IMR-90 (cell line): ENCODE data around the gene NFASC. TPM values are rescaled to one million over a fixed set of nuclear protein-coding genes. Genes with fewer than 3 reads are reported as not detected.

Experiments
- ATAC-seq: fragments of 200-7000 bp; cut with Tn5 transposase; 2 replicates; pipeline ENCODE4 v1.9.1; 2020; ENCODE audit warnings: low read depth, mild to moderate bottlenecking, moderate library complexity
- BruUV-seq: library from RNA; stranded (reverse); fragments of 400-500 nt; replicated peaks from 2 replicates; lab custom pipeline; 2021; lab: Mats Ljungman, UMichigan
- CTCF ChIA-PET: fragments of 300-600 bp; formaldehyde crosslinking; extraction: SDS; loops from one replicate; lab custom pipeline; 2021; ENCODE audit warnings: antibody characterized with exemption; lab: Yijun Ruan, JAX
- POLR2A ChIA-PET: fragments of 300-600 bp; sonication (Branson Sonifier 250); formaldehyde crosslinking; loops from one replicate; lab custom pipeline; 2022; ENCODE audit warnings: antibody characterized with exemption; ENCODE audit not compliant: unreplicated experiment; lab: Charles Lee
- DNase-seq: peaks from one replicate; pipeline ENCODE4 v3.0.0; 2013
- H2AFZ ChIP-seq: replicated peaks from 2 replicates; pipeline ENCODE3; 2013; ENCODE audit warnings: low read length, mild to moderate bottlenecking; ENCODE audit not compliant: poor library complexity
- H2AK5ac ChIP-seq: 2 replicates; pipeline ENCODE4 v1.6.1; 2013; ENCODE audit warnings: low read depth, low read length, inconsistent platforms
- H2AK9ac ChIP-seq: replicated peaks from 2 replicates; pipeline ENCODE3; 2013; ENCODE audit warnings: mild to moderate bottlenecking, low read depth, low read length, moderate library complexity; ENCODE audit not compliant: poor library complexity
- H2BK120ac ChIP-seq: 2 replicates; pipeline ENCODE4 v1.6.1; 2013; ENCODE audit warnings: low read depth, low read length, inconsistent platforms
- H2BK15ac ChIP-seq: 3 replicates; pipeline ENCODE4 v1.6.1; 2013; ENCODE audit warnings: low read depth, low read length, inconsistent platforms
- H2BK20ac ChIP-seq: 2 replicates; pipeline ENCODE4 v1.6.1; 2013; ENCODE audit warnings: low read depth, mild to moderate bottlenecking, inconsistent platforms, low read length, moderate library complexity
- H2BK5ac ChIP-seq: 2 replicates; pipeline ENCODE4 v1.6.1; 2013; ENCODE audit warnings: mild to moderate bottlenecking, low read depth, low read length, inconsistent platforms; ENCODE audit not compliant: poor library complexity, severe bottlenecking
- H3K14ac ChIP-seq: replicated peaks from 2 replicates; pipeline ENCODE4 v1.6.1; 2013; ENCODE audit warnings: low read depth, low read length, inconsistent platforms
- H3K18ac ChIP-seq: 2 replicates; pipeline ENCODE4 v1.6.1; 2013; ENCODE audit warnings: low read depth, low read length, control low read depth
- H3K23ac ChIP-seq: 2 replicates; pipeline ENCODE4 v1.6.1; 2013; ENCODE audit warnings: low read depth, low read length, inconsistent platforms
- H3K27ac ChIP-seq: 2 replicates; pipeline ENCODE4 v1.5.1; 2013; ENCODE audit warnings: mild to moderate bottlenecking, control low read depth, low read length; ENCODE audit not compliant: insufficient read depth
- H3K27me3 ChIP-seq: 2 replicates; pipeline ENCODE4 v1.6.1; 2013; ENCODE audit warnings: low read length; ENCODE audit not compliant: control insufficient read depth, insufficient read depth
- H3K36me3 ChIP-seq: 2 replicates; pipeline ENCODE4 v1.6.1; 2013; ENCODE audit warnings: low read length, mixed read lengths; ENCODE audit not compliant: control insufficient read depth, insufficient read depth
- H3K4ac ChIP-seq: 2 replicates; pipeline ENCODE4 v1.6.1; 2013; ENCODE audit warnings: low read depth, low read length, inconsistent platforms
- H3K4me1 ChIP-seq: 2 replicates; pipeline ENCODE4 v1.6.1; 2013; ENCODE audit warnings: low read length, mixed read lengths; ENCODE audit not compliant: control insufficient read depth, insufficient read depth
- H3K4me2 ChIP-seq: 2 replicates; pipeline ENCODE4 v1.6.1; 2013; ENCODE audit warnings: low read depth, mild to moderate bottlenecking, control low read depth, low read length, moderate library complexity
- H3K4me3 ChIP-seq: 2 replicates; pipeline ENCODE4 v1.5.1; 2013; ENCODE audit warnings: low read depth, mild to moderate bottlenecking, control low read depth, low read length, moderate library complexity; ENCODE audit not compliant: insufficient read depth
- H3K56ac ChIP-seq: 2 replicates; pipeline ENCODE4 v1.6.1; 2013; ENCODE audit warnings: low read length, inconsistent platforms; ENCODE audit not compliant: insufficient read depth; ENCODE audit errors: extremely low read depth
- H3K79me1 ChIP-seq, 2 experiments: 2 replicates each; pipeline ENCODE4 v1.6.1; 2013; ENCODE audit warnings: low read length in 2 of 2, inconsistent platforms in 1 of 2, low read depth in 1 of 2
- H3K9ac ChIP-seq: 2 replicates; pipeline ENCODE4 v1.6.1; 2013; ENCODE audit warnings: low read depth, low read length, control low read depth
- H3K9me1 ChIP-seq: 2 replicates; pipeline ENCODE4 v1.6.1; 2013; ENCODE audit warnings: low read length, inconsistent platforms; ENCODE audit not compliant: insufficient read depth
- H3K9me3 ChIP-seq: 2 replicates; pipeline ENCODE4 v1.6.1; 2013; ENCODE audit warnings: low read length; ENCODE audit not compliant: control insufficient read depth, insufficient read depth
- H4K20me1 ChIP-seq: 2 replicates; pipeline ENCODE4 v1.6.1; 2013; ENCODE audit warnings: low read length, inconsistent platforms; ENCODE audit not compliant: insufficient read depth
- H4K5ac ChIP-seq: 2 replicates; pipeline ENCODE4 v1.6.1; 2013; ENCODE audit warnings: mild to moderate bottlenecking, low read depth, low read length, control low read depth
- H4K8ac ChIP-seq, 2 experiments: 2 replicates each; pipeline ENCODE4 v1.6.1; 2013; ENCODE audit warnings: low read depth in 2 of 2, low read length in 2 of 2, control low read depth in 1 of 2, inconsistent platforms in 1 of 2
- H4K91ac ChIP-seq: 2 replicates; pipeline ENCODE4 v1.6.1; 2013; ENCODE audit warnings: low read depth, low read length, inconsistent platforms; ENCODE audit not compliant: insufficient read depth
- BHLHE40 ChIP-seq: fragments of 150-350 bp; IDR thresholded peaks from 2 replicates; pipeline ENCODE4 v1.6.1; 2016; ENCODE audit warnings: mild to moderate bottlenecking, low read depth, low read length
- CEBPB ChIP-seq: IDR thresholded peaks from 2 replicates; pipeline ENCODE4 v1.6.1; 2012; ENCODE audit warnings: low read depth, low read length, improper control_type of control experiment
- CHD1 ChIP-seq: IDR thresholded peaks from 2 replicates; pipeline ENCODE4 v1.6.1; 2012; ENCODE audit warnings: low read depth, low read length, improper control_type of control experiment
- FOS ChIP-seq: fragments of 150-350 bp; IDR thresholded peaks from 2 replicates; pipeline ENCODE4 v1.6.1; 2016; ENCODE audit warnings: low read depth, low read length
- MAFK ChIP-seq: IDR thresholded peaks from 2 replicates; pipeline ENCODE4 v1.6.1; 2012; ENCODE audit warnings: low read depth, low read length, improper control_type of control experiment
- MAZ ChIP-seq: IDR thresholded peaks from 2 replicates; pipeline ENCODE4 v1.6.1; 2012; ENCODE audit warnings: low read depth, mild to moderate bottlenecking, low read length, improper control_type of control experiment, moderate library complexity, borderline replicate concordance
- MXI1 ChIP-seq: IDR thresholded peaks from 2 replicates; pipeline ENCODE4 v1.6.1; 2012; ENCODE audit warnings: low read depth, mild to moderate bottlenecking, low read length, moderate library complexity, borderline replicate concordance
- NFE2L2 ChIP-seq: fragments of 150-350 bp; IDR thresholded peaks from 2 replicates; pipeline ENCODE4 v1.6.1; 2016; ENCODE audit warnings: low read depth, mild to moderate bottlenecking, low read length
- POLR2A ChIP-seq: IDR thresholded peaks from 2 replicates; pipeline ENCODE4 v1.6.1; 2012; ENCODE audit warnings: mild to moderate bottlenecking, low read depth, low read length
- RAD21 ChIP-seq: IDR thresholded peaks from 2 replicates; pipeline ENCODE4 v1.6.1; 2012; ENCODE audit warnings: low read length, improper control_type of control experiment
- RCOR1 ChIP-seq: IDR thresholded peaks from 2 replicates; pipeline ENCODE4 v1.6.1; 2012; ENCODE audit warnings: mild to moderate bottlenecking, low read length, improper control_type of control experiment; ENCODE audit not compliant: insufficient replicate concordance
- RFX5 ChIP-seq: IDR thresholded peaks from 2 replicates; pipeline ENCODE4 v1.8.0; 2012; ENCODE audit warnings: low read depth, mild to moderate bottlenecking, low read length, moderate library complexity
- SMC3 ChIP-seq: fragments of 150-350 bp; IDR thresholded peaks from 2 replicates; pipeline ENCODE4 v1.6.1; 2016; ENCODE audit warnings: low read depth, mild to moderate bottlenecking, antibody characterized with exemption, low read length, moderate library complexity
- WGBS, 2 experiments: methylation state at CpG; one replicate each; pipeline versions ENCODE4 v1.1.5 to v1.1.7; 2013; ENCODE audit warnings: missing lambda C conversion rate in 2 of 2; ENCODE audit not compliant: insufficient read length in 1 of 2; ENCODE audit errors: extremely low coverage in 2 of 2; 5-methylcytosine and 5-hydroxymethylcytosine counted together
- dilution Hi-C: fragments of 300-500 bp; cut with HindIII; formaldehyde crosslinking; loops from one replicate; pipeline ENCODE4 v1.14.3; 2018; ENCODE audit warnings: low sequenced_read_pairs; ENCODE audit not compliant: unreplicated experiment
- in situ Hi-C: fragments of 300-500 bp; cut with MboI; formaldehyde crosslinking; loops from 3 replicates; pipeline ENCODE4 v1.14.3; 2019; ENCODE audit warnings: low sequenced_read_pairs, inconsistent platforms, mixed read lengths
- intact Hi-C: fragments of 100-400 bp; cut with micrococcal nuclease; formaldehyde crosslinking; loops from 2 replicates; pipeline ENCODE4 v1.10.0; 2022
- polyA plus RNA-seq, 3 experiments: library from polyadenylated mRNA; depleted of rRNA; stranded (reverse); fragments of >200 nt; gene quantifications; 2 replicates each; pipeline ENCODE4 v1.2.3, GENCODE V29; 2012; ENCODE audit warnings: low replicate concordance in 1 of 3
- total RNA-seq: library from RNA; depleted of rRNA; stranded (reverse); fragments of >200 nt; gene quantifications from 2 replicates; pipeline ENCODE4 v1.2.3, GENCODE V29; 2012
- TF ChIP-seq, protein P1 (sequence below): fragments of 150-350 bp; IDR thresholded peaks from 2 replicates; pipeline ENCODE4 v1.6.1; 2016; ENCODE audit warnings: low read depth, mild to moderate bottlenecking, low read length, moderate library complexity, borderline replicate concordance
- TF ChIP-seq, protein P2 (sequence below): fragments of 150-350 bp; IDR thresholded peaks from 2 replicates; pipeline ENCODE4 v1.6.1; 2017; ENCODE audit warnings: mild to moderate bottlenecking, antibody characterized with exemption, low read length, low read depth
- TF ChIP-seq, protein P3 (sequence below): conservative IDR thresholded peaks from 2 replicates; pipeline ENCODE4 v1.5.1; 2012; ENCODE audit warnings: mild to moderate bottlenecking, low read depth, low read length, improper control_type of control experiment

Gene NFASC
- total and polyA plus RNA-seq, 2 of the 4 experiments (the other 2 are of a cell fraction) = 0.18 to 0.79 TPM

DNA sequence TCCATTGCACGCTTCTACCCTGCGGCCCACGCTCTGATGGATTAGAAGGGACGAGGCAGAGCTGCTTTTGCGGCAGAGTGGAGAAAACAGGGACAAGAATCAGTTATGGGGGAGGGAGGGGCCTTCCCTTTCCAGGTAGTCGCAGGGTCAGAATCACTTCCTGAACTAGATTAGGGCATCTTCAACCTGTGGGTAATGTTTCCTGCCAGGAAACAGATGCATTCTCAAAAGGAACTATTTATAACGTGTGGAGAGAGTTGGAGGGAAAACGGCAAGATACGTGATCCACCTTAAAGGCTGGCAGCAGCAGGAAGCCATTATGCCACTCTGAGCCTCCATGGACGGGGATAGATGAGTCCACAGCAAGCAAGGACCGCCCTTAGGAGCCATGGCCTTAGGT is 112.5 kb downstream of the NFASC start:
- Histone ChIP-seq H2BK5ac (no peak overlapping the region), H3K4ac (no peak overlapping the region), H3K9me1 (no peaks in the 10 kb centered on the region), H3K14ac (no peak overlapping the region), H2AFZ (no peak overlapping the region), H3K23ac (no peak overlapping the region), H4K5ac (no peak overlapping the region), H3K4me2 (no peak overlapping the region), H3K79me1 (no peaks in the 10 kb centered on the region), H4K8ac (no peak overlapping the region), H3K9me3 (no peaks in the 10 kb centered on the region), H3K27ac (no peak overlapping the region), H2BK15ac (no peak overlapping the region), H3K56ac (no peak overlapping the region), H3K27me3 (peaks cover 40% of the 10 kb centered on the region), H2AK5ac (no peak overlapping the region), H4K20me1 (no peaks in the 10 kb centered on the region), H3K36me3 (no peaks in the 10 kb centered on the region), H2BK20ac (no peak overlapping the region), H2BK120ac (no peak overlapping the region), H3K18ac (no peak overlapping the region), H3K4me3 (no peak overlapping the region), H4K91ac (no peak overlapping the region), H2AK9ac (no peak overlapping the region), H3K9ac (no peak overlapping the region), H3K4me1 (no peaks in the 10 kb centered on the region)
- ChIA-PET POLR2A (no interaction called here), CTCF (no interaction called here)
- 73% methylated on average over 3 of the region's 11 CpGs; no CpG with 5 or more reads in 1 of the 2 experiments for WGBS, 2 experiments
- no TSS peak for BruUV-seq
- dilution Hi-C loops (no loop called here), in situ Hi-C loops (loop anchor here (10.0 kb wide), 1 partner anchor 352 kb away; no protein-coding TSS in a partner anchor), intact Hi-C loops (no loop called here)
- TF ChIP-seq BHLHE40 = no peak
- no peak for TF ChIP-seq RCOR1
- TF ChIP-seq MAFK = no peak
- TF ChIP-seq FOS = no peak
- TF ChIP-seq NFE2L2 = no peak
- no peak for TF ChIP-seq CHD1
- no peak for TF ChIP-seq RFX5
- TF ChIP-seq SMC3 = no peak
- TF ChIP-seq, protein P1, sequence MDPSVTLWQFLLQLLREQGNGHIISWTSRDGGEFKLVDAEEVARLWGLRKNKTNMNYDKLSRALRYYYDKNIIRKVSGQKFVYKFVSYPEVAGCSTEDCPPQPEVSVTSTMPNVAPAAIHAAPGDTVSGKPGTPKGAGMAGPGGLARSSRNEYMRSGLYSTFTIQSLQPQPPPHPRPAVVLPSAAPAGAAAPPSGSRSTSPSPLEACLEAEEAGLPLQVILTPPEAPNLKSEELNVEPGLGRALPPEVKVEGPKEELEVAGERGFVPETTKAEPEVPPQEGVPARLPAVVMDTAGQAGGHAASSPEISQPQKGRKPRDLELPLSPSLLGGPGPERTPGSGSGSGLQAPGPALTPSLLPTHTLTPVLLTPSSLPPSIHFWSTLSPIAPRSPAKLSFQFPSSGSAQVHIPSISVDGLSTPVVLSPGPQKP = no peak
- TF ChIP-seq RAD21 = no peak
- no peak for TF ChIP-seq MXI1
- no peak for TF ChIP-seq CEBPB
- TF ChIP-seq, protein P2, sequence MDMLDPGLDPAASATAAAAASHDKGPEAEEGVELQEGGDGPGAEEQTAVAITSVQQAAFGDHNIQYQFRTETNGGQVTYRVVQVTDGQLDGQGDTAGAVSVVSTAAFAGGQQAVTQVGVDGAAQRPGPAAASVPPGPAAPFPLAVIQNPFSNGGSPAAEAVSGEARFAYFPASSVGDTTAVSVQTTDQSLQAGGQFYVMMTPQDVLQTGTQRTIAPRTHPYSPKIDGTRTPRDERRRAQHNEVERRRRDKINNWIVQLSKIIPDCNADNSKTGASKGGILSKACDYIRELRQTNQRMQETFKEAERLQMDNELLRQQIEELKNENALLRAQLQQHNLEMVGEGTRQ = no peak
- TF ChIP-seq MAZ = no peak
- TF ChIP-seq POLR2A = no peak
- TF ChIP-seq, protein P3, sequence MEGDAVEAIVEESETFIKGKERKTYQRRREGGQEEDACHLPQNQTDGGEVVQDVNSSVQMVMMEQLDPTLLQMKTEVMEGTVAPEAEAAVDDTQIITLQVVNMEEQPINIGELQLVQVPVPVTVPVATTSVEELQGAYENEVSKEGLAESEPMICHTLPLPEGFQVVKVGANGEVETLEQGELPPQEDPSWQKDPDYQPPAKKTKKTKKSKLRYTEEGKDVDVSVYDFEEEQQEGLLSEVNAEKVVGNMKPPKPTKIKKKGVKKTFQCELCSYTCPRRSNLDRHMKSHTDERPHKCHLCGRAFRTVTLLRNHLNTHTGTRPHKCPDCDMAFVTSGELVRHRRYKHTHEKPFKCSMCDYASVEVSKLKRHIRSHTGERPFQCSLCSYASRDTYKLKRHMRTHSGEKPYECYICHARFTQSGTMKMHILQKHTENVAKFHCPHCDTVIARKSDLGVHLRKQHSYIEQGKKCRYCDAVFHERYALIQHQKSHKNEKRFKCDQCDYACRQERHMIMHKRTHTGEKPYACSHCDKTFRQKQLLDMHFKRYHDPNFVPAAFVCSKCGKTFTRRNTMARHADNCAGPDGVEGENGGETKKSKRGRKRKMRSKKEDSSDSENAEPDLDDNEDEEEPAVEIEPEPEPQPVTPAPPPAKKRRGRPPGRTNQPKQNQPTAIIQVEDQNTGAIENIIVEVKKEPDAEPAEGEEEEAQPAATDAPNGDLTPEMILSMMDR = no peak
- no peak for DNase-seq
- no peak for ATAC-seq
